GOT3 (cell line): ENCODE results near the gene RSPRY1.

Experiments
- DNase-seq: peaks from one replicate; lab custom pipeline; 2025; ENCODE audit warnings: mixed read lengths; lab: John Stamatoyannopoulos, UW

RSPRY1 gene

DNA sequence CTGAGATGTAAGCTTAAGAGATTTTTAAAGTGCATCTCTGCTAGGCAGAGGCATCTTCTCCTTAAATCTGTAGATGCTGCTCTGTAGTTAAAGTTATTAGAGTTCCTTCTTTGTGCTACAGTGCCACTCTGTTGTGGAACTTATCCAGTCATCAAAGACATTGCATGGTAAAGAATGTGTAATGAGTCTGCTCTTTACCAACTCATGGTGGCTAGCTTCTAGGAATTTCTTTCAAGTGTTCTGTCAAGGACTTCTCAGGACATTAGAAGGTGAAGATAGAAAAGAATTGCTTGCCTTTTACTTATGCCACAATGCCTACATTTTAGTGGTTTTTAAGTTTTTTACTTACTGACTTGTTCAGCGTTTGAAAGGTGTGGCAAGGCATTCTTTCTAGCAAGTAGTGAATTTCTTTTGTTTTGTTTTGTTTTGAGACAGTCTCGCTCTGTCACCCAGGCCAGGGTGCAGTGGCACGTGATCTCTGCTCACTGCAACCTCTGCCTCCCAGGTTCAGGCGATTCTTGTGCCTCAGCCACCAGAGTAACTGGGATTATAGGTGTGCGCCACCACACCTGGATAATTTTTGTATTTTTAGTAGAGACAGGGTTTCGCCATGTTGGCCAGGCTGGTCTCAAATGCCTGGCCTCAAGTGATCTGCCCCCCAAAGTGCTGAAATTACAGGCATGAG lies 38.7 kb downstream of the RSPRY1 start:
- no peak for DNase-seq

DNA sequence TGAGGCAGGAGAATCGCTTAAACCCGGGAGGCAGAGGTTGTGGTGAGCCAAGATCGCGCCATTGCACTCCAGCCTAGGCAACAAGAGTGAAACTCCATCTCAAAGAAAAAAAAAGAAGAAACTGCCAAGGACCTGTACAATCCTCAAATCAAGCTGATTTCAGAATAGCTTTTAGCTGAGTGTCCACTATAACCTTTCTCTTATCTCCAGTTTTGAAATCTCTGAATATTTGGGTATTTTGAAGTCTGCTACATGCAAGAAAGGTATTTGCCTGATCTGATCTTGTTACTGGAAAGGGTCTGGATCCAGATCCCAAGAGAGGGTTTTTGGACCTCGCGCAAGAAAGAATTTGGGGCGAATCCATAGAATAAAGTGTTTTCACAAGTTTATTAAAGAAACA lies 39.8 kb downstream of the RSPRY1 start:
- no peak for DNase-seq

DNA sequence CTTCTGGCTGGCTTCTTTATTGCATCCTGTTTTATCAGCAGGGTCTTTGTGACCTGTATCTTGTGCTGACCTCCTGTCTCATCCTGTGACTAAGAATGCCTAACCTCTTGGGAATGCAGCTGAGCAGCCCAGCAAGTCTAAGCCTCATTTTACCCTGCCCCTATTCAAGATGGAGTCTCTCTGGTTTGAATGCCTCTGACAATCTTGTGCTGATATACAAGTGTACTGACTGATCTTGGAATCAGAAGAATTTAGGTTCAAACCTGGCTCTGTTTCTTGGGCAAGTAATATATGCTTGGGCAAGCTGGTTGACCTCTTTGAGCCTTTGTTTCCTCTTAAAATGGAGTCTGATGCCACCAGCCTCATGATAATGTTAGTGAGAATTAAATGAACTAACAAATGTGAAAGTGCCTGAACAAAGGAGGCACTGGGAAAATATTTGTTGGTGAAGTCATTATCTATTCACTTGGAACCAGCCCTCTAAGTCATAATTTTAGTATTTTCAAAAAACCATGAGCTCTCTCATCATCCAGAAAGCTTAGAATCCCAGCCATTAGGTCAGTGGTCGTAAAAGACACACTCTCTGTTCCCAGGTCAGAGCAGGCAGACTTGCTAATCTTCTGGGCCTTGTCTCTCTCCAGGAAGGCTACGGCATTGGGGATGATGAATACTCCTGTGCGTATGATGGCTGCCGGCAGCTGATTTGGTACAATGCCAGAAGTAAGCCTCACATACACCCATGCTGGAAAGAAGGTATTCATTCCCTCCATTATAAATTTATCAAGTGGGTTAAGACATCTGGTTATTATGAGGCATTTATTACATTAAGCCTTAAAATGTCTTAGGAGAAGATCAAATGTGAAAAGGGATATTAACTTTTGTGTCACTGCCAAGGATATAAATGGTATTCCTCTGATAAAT lies 40.8 kb downstream of the RSPRY1 start:
- no peak for DNase-seq

DNA sequence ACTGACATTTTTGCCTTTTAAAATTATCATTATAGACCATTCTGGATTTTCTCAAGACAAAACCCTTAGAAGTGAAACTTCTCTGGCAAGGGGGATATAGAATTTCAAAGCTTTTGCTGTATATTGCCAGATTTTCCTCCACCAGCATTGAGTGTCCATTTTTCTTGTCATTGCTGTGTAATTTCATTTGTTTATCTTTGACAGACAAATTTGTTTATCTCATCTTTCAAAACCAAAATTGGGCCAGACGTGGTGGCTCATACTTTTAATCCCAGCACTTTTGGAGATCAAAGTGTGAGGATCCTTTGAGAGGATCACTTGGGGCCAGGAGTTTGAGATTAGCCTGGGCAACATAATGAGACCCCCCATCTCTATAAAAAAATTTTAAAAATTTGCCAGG lies 43.0 kb downstream of the RSPRY1 start:
- no peak for DNase-seq

DNA sequence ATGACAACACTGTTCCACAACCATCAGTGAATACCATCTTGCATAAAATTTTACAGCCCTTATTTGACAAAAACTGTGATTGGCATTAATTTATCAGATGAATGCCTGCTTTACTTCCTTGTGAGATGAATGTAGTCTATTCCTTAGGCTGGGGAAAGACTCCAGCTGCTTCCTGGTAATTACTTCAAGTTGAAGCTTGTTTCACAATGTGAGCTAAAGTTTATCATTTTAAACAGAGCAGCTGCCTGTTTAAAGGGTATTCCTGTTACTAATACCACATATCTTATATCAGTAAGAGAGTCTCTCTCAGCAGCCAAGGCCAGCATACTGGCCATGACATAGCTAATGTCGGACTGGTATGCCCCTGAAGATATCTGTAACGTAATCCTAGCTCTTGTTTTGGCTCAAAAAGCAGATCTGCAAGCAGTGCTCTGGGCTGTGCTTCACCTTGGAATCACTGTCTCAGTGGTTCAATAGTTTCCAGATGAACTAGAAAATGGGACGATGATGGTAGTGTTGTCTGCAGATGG lies 45.8 kb downstream of the RSPRY1 start:
- DNase-seq: no peak

DNA sequence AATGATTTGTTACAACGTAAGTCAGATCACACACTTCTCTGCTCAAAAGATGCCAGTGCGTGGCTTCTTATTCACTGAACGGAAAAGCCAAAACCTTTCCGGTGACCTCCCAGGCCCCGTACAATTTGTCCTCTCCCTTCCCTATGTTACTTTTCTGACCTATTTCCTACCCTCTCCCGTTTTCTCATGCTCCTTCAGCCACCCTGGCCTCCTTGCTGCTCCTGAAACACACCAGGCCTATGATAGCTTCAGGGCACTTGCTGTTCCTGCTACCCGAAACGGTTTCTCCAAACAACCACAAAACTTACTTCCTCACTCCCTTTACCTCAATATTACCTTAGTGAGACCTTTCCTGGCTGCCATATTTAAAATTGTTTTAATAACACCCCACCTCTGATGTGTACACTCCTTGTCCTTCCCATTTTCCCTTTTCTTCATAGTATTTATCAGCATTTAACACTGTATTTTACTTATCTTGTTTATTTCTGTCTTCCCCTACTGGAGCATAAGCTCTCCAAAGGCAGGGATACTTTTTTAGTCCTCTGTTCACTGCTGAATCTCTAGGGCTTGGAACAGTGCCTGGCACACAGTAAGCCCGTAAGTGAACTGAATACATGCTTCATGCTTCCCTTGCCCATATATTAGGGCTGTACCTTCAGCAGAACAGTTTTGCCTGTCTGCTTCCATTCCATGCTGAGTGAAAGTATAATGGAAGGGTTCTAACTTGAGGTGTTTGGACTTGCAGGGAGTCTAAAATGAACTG lies 48.0 kb downstream of the RSPRY1 start:
- DNase-seq: no peak

DNA sequence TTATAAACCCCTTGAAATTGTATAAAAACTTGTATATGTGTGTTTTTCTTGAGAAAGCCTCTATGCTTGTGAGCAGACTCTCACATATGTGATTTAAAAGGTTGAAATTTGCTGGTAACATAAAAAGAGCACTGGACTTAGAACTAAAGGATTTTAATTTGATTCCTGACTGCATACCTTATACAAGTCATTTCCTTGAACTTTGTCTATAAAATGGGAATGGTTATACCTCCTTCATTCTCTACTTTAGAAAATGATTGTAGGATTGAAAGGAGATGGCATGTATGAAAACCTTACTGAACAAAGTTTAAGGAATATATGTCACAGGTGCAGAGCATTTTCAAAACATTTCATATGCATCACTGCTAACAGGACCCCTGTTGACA lies 48.6 kb downstream of the RSPRY1 start:
- DNase-seq: no peak

DNA sequence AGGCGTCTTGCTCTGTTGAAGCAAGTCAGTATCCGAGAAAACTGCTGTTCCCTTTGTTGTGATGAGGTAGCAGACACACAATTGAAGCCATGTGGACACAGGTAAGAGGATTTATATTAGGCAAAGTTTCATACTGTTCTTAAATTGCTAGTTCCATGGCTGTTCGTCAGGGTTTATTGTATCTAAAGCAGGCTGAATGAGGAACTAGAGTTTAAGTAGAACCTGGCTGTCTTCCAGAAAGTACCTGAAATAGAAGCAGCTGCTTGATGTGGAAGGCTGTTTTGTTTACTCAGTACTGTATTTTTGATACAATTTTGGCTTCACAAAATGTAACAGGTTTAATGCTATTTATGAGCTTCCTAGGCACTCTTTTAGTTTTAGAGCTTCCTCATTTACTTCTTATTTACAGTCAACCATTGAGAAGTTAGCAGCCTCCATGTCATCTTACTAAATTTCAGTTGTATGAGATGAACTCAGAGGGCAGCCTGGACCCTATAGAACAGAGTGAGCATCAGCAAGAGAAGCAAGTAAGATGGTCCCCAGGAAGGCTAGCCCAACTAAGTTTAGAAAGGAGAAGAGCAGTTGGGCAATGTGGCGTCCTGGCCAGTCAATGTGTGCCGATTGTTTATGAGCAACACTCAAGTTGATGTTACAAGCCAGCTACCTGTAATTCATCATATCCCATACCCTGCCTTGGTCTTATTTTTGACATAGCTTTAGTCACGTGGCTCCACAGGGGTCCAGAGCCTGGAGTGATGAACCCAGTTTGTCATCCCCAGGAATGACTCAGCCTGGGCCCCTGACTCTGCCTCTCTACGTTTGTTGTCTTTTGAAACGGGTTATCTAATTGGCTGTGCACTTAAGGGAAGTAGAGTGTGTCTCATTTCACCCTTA lies 49.2 kb downstream of the RSPRY1 start:
- DNase-seq: no peak

DNA sequence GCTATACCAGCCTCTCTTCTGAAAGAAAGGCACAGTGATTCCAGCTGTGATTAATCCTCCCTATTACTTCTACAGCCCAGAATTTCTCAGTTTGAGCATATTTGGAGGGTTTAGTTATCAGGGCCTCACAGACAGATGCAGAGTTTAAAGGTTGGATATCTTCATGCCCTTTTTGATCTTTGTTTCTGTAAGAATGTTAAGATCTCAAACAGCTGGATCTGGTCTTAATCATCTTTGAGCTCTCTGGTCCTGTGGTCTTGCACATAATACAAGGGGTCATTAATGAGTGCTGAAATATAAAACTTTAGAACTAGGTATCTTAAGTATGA lies 49.9 kb downstream of the RSPRY1 start:
- DNase-seq: no peak

DNA sequence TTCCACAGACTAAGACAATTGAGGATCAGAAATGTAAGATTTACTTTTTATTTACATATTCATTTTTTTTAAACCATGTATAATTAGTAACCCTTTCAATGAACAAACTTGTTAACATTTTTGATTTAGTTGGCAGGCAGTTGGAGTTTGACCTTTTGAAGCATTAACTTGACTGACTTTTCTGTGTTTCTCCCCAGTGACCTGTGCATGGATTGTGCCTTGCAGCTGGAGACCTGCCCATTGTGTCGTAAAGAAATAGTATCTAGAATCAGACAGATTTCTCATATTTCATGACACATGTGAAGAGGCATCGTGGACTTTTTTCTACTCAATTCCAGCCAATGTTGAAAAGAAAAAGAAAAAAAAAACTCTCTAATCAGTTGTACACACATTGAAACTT lies 52.6 kb downstream of the RSPRY1 start:
- DNase-seq: no peak

DNA sequence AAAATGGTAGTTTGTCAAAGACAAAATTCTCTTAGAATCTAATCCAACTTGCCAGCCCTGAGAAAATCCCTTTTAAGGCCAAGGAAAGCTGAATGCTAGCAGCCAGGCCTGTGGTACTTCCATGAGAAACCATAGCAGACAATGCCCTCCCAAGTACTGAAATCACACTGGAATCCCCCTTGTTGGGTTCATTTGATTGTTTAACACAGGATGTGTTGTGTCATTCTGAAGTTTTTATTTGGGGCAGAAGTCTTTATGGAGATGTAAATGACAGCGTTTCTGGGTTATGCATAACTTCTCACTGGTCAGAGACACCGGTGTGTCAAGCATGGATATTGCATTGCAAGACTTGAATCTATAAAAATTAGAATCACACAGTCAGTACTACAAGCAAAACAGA lies 53.0 kb downstream of the RSPRY1 start:
- no peak for DNase-seq

DNA sequence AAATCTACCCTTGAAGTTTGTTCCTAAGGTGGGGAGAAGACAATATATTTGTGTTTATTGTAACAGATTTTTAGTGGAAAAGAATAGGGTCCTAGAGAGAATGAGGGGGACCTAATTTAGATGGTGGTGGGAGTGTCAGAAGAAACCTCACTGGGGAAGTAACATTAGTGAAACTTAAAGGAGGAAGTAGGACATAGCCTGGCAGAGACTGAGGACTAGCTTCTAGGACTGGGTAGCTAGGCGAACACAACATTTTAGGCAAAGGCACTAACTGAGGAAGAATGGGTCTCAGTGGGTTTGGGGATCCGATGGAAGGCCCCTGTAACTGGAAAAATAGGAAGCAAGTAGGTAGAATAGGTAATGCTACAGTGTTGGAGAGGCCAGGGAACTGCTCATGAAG lies 54.7 kb downstream of the RSPRY1 start:
- DNase-seq: no peak

DNA sequence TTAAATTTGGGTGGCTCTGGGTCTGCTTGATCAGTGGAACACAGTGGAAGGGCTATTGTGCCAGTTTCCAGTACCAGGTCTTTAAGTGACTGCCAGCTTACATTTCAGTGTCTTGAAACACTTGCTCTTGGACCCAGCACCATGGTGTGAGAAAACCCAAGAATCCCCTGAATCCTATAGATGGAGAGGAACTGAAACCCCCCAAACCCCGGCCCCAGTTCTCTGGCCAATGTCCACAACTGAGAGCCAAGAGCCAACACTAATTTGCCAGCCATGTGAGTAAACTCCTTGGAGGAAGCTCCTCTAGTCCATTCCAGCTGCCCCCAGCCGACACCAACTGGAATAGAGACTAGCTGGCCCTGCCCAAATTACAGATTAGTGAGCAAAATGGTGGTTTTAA lies 56.5 kb downstream of the RSPRY1 start:
- DNase-seq: no peak

DNA sequence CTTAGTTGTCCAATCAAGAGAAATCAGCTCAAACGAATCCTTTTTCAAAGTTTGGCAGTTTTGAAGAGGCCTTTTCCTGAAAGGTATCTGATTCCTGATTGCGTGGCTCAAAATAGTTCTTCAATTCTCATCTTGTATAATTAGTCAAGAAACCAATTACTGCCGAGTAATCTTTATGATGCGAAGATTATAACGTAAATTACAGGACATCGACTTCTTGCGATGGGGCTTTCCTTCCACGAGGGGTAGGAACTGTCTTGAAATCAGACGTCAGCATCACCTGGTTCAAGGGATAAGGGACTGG lies 58.3 kb downstream of the RSPRY1 start:
- no peak for DNase-seq

DNA sequence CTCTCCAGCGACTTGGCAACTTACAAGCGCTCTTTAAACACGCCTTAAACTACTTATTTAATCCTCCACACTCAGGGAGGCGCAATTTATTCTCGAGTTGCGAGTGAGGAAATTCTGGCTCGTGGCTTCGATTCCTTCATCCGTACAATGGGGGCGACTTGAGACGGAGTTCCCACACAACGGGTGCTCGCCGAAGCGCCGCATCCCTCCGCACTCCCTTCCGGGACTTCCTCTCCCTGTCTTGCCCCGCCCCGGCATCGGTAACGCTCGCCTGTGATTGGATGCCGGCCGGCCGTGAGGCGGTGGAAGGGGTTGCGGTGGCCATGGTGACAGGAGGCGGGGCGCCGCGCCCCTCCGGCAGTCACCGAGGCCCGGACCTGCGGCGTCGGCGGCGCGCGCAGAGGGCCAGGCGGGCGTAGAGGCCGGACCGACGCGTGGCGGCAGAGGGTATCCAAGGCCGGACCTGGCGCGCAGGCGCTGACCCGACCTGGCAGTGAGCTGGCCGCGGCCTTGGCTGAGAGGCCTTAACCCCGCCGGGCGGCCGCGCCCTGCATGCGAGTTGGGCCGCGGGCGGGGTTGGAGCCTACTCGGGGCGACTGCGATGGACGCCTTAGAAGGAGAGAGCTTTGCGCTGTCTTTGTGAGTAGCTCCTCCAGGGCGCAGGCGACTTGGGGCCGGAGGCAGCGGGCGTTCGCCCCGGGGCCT lies 58.8 kb downstream of the RSPRY1 start, which contains the start of gene ARL2BP:
Gene ARL2BP, plus strand, starts transcription at position 493 of the 705 bp plus-strand sequence. Its CDS starts 109 bp downstream, at position 602.
- peak; percentile 95 for DNase-seq

DNA sequence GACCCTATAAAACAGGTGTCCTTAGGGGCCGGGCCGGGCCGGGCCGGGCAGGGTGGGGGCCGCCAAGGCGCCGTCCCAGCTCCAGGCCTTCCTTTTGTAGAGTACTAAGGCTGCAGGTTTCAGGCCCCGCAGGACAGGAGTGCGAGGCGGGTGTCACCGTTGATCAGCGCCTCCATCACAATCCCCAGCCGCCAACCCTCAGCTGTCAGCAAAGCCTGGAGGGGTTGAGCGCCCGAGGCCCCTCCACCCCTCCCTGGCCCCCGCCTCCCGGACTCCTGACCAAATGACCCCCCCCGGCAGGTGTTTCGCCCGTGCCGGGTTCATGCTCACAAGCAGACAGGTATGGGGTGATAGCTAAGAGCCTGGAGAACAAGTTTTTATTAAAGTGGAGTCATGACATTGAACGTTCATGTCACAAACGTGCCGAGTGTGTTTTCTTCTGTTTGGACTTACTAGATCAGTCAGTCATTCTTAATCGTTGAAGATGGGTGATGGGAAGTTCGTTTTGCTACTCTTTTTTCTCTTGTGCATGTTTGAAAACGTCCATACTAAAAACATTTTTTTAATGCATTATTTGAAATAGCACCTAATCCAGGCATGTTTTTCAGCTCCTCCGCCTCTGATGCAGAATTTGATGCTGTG lies 59.5 kb downstream of the RSPRY1 start:
- no peak for DNase-seq

DNA sequence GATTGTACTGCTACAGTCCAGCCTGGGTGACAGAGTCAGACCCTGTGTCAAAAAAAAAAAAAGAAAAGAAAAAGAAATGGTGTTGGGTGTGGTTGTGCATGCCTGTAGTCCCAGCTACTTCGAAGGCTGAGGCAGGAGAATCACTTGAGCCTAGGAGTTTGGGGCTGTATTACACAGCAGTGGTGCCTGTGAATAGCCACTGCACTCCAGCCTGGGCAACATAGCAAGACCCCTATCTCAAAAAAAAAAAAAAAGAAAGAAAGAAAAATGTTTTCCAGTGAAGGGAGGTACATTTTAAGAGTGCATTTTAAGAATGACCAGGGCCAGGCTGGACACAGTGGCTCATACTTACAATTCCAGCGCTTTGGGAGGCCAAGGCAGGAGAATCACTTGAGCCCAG lies 65.2 kb downstream of the RSPRY1 start:
- no peak for DNase-seq

DNA sequence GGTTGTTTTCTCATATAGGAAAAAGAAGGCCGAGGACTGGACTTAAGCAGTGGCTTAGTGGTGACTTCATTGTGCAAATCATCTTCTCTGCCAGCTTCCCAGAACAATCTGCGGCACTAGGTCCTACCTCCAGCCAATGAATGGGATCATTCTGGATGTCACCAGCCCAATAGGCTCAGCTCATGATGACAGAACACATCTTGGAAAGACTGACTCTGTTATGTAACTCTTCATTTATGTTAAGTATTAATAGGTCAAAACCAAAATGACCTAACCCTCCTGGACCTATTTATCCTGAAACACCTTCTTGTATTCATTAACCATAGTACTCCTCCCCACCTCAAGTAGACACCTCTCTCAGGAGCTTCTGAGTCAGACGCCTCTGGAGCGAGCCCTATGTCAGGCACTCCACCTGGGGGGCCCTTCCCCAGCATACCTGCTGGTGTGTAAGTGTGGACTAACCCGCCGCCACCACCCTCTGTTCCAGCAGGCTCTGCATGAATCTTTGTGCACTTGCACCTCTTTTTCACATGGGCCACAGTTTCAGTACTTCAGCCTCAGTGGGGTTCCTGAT lies 66.1 kb downstream of the RSPRY1 start:
- no peak for DNase-seq

DNA sequence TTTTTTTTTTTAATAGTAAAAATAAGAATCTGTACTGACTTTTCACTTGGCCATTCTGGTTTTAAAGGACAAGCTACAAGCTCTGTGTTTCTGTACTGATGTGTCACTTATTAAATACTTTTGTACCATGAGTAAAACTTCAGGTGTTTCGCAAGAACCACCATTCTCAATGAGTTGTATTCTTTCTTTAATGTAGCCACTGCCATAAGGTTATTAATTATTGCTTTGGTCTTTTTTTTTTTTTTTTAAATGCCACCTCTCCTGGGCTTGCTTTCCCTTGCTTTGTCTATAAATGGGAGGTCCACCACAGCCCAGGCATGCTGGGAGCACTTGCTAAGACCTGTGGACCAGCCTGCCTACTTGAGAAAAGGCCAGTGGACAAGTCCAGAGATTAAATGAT lies 67.3 kb downstream of the RSPRY1 start:
- no peak for DNase-seq
